HG02938 (cell line): Measurements from ENCODE around the gene CCL21.
"Not testable (repeated sequence)": the region's sequence is repeated elsewhere in the genome, so short reads cannot be mapped to it uniquely, and the experiment has no call there.

Source experiments
- ATAC-seq: cut with Tn5 transposase; IDR thresholded peaks from one replicate; pipeline ENCODE4 v1.9.1; 2021; ENCODE audit warnings: mild to moderate bottlenecking, moderate library complexity; ENCODE audit not compliant: unreplicated experiment

CCL21 gene

GRCh38 chr9:34710023-34710422, at the start of gene CCL21:
Gene CCL21, minus strand, starts transcription at chr9:34710136. Its CDS starts 70 bp downstream, at chr9:34710066.
- no peak for ATAC-seq

GRCh38 chr9:34759432-34760134, 49.6 kb upstream of the CCL21 start:
- ATAC-seq = no peak

GRCh38 chr9:34750320-34750719, 40.4 kb upstream of the CCL21 start:
- not testable (repeated sequence) for ATAC-seq

- ATAC-seq = no peak
Measured at GRCh38 chr9:34746526-34746925, 36.6 kb upstream of the CCL21 start.

GRCh38 chr9:34744295-34745221, 34.6 kb upstream of the CCL21 start:
- ATAC-seq = no peak

GRCh38 chr9:34742710-34743109, 32.8 kb upstream of the CCL21 start:
- ATAC-seq = no peak

- ATAC-seq = no peak
Measured at GRCh38 chr9:34741628-34742027, 31.7 kb upstream of the CCL21 start.

GRCh38 chr9:34740176-34740575, 30.2 kb upstream of the CCL21 start:
- ATAC-seq = not testable (repeated sequence)

GRCh38 chr9:34737677-34738260, 27.8 kb upstream of the CCL21 start:
- no peak for ATAC-seq

- ATAC-seq = no peak
Measured at GRCh38 chr9:34734720-34735119, 24.8 kb upstream of the CCL21 start.

- no peak for ATAC-seq
Measured at GRCh38 chr9:34732886-34733285, 22.9 kb upstream of the CCL21 start.

- no peak for ATAC-seq
Measured at GRCh38 chr9:34732478-34732877, 22.5 kb upstream of the CCL21 start.

GRCh38 chr9:34723141-34723540, 13.2 kb upstream of the CCL21 start:
- no peak for ATAC-seq

GRCh38 chr9:34719769-34720025, 9.8 kb upstream of the CCL21 start:
- ATAC-seq = not testable (repeated sequence)

GRCh38 chr9:34719021-34719768, 9.3 kb upstream of the CCL21 start:
- ATAC-seq = no peak

- ATAC-seq = no peak
Measured at GRCh38 chr9:34717996-34718614, 8.2 kb upstream of the CCL21 start.

GRCh38 chr9:34716711-34717110, 6.8 kb upstream of the CCL21 start:
- no peak for ATAC-seq

- no peak for ATAC-seq
Measured at GRCh38 chr9:34715639-34716215, 5.8 kb upstream of the CCL21 start.

GRCh38 chr9:34714007-34714406, 4.1 kb upstream of the CCL21 start:
- ATAC-seq = no peak

GRCh38 chr9:34712140-34712539, 2.2 kb upstream of the CCL21 start:
- no peak for ATAC-seq
